Neural cell (in vitro differentiated cells): ENCODE data around the gene MTRR.

Experiments used
- MXI1 ChIP-seq: fragments of 450-650 bp; conservative IDR thresholded peaks from 2 replicates; pipeline ENCODE4 v1.6.1; 2014; ENCODE audit warnings: antibody characterized with exemption, mild to moderate bottlenecking; ENCODE audit not compliant: poor library complexity, severe bottlenecking
- POLR2AphosphoS5 ChIP-seq: IDR thresholded peaks from 2 replicates; pipeline ENCODE4 v1.6.1; 2012
- RAD21 ChIP-seq: fragments of 450-650 bp; conservative IDR thresholded peaks from 2 replicates; pipeline ENCODE4 v1.6.1; 2014; ENCODE audit warnings: antibody characterized with exemption, mild to moderate bottlenecking, moderate library complexity
- SMC3 ChIP-seq: fragments of 450-650 bp; conservative IDR thresholded peaks from 2 replicates; pipeline ENCODE4 v1.6.1; 2014; ENCODE audit warnings: antibody characterized with exemption, mild to moderate bottlenecking, moderate library complexity; ENCODE audit not compliant: poor library complexity
- TAF1 ChIP-seq: IDR thresholded peaks from 2 replicates; pipeline ENCODE4 v1.6.1; 2012; ENCODE audit warnings: low read depth
- TF ChIP-seq, protein P1 (sequence below): IDR thresholded peaks from 2 replicates; pipeline ENCODE4 v1.6.1; 2012; ENCODE audit warnings: borderline replicate concordance
- TF ChIP-seq, protein P2 (sequence below): fragments of 450-650 bp; IDR thresholded peaks from 2 replicates; pipeline ENCODE4 v1.5.1; 2014; ENCODE audit warnings: antibody characterized with exemption, mild to moderate bottlenecking, moderate library complexity; ENCODE audit not compliant: poor library complexity, severe bottlenecking

DNA sequence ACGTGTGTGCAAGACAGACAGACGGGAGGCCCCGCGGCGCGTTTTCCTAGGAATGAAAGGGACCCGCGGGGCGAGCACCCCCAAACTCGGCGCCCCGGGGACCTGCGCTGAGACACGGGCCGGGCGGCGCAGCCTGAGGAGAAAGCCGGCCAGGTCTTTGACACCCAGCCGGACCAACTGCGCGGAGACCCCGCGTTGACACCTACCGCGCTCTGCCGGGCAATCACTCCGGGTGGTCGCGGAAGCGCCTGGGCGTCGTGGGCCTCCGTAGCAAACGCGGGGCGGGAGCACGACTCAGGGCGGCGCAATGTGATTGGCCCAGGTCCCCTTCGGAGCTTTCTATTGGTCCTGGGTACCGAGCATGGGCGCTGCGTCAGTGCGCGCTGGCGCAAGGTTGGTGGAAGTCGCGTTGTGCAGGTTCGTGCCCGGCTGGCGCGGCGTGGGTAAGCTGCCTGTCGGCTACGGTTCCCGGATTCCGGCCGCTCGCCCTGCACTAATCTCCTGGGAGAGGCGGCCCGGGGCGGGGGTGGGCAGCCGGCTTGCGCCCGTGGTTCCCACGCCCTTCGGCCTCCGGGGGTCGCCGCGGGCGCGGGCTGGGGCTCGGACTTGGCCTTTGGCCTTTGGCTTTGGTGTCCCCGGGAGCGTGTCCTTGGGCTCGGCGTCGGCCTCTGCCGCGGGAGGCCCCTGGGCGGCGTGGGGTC, at the start of gene MTRR, which contains the start of gene FASTKD3:
- TF ChIP-seq TAF1 = peak; percentile 59
- TF ChIP-seq, protein P1, sequence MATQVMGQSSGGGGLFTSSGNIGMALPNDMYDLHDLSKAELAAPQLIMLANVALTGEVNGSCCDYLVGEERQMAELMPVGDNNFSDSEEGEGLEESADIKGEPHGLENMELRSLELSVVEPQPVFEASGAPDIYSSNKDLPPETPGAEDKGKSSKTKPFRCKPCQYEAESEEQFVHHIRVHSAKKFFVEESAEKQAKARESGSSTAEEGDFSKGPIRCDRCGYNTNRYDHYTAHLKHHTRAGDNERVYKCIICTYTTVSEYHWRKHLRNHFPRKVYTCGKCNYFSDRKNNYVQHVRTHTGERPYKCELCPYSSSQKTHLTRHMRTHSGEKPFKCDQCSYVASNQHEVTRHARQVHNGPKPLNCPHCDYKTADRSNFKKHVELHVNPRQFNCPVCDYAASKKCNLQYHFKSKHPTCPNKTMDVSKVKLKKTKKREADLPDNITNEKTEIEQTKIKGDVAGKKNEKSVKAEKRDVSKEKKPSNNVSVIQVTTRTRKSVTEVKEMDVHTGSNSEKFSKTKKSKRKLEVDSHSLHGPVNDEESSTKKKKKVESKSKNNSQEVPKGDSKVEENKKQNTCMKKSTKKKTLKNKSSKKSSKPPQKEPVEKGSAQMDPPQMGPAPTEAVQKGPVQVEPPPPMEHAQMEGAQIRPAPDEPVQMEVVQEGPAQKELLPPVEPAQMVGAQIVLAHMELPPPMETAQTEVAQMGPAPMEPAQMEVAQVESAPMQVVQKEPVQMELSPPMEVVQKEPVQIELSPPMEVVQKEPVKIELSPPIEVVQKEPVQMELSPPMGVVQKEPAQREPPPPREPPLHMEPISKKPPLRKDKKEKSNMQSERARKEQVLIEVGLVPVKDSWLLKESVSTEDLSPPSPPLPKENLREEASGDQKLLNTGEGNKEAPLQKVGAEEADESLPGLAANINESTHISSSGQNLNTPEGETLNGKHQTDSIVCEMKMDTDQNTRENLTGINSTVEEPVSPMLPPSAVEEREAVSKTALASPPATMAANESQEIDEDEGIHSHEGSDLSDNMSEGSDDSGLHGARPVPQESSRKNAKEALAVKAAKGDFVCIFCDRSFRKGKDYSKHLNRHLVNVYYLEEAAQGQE = peak; percentile 19
- no peak for TF ChIP-seq RAD21
- peak; percentile 96 for TF ChIP-seq MXI1
- peak; percentile 74 for TF ChIP-seq POLR2AphosphoS5
- TF ChIP-seq, protein P2, sequence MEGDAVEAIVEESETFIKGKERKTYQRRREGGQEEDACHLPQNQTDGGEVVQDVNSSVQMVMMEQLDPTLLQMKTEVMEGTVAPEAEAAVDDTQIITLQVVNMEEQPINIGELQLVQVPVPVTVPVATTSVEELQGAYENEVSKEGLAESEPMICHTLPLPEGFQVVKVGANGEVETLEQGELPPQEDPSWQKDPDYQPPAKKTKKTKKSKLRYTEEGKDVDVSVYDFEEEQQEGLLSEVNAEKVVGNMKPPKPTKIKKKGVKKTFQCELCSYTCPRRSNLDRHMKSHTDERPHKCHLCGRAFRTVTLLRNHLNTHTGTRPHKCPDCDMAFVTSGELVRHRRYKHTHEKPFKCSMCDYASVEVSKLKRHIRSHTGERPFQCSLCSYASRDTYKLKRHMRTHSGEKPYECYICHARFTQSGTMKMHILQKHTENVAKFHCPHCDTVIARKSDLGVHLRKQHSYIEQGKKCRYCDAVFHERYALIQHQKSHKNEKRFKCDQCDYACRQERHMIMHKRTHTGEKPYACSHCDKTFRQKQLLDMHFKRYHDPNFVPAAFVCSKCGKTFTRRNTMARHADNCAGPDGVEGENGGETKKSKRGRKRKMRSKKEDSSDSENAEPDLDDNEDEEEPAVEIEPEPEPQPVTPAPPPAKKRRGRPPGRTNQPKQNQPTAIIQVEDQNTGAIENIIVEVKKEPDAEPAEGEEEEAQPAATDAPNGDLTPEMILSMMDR = peak; percentile 26
- no peak for TF ChIP-seq SMC3
